ENCODE measurements around the gene KRTAP10-5.
"Not testable (repeated sequence)": the region's sequence is repeated elsewhere in the genome, so short reads cannot be mapped to it uniquely, and the experiment has no call there.

KRTAP10-5 gene

DNA sequence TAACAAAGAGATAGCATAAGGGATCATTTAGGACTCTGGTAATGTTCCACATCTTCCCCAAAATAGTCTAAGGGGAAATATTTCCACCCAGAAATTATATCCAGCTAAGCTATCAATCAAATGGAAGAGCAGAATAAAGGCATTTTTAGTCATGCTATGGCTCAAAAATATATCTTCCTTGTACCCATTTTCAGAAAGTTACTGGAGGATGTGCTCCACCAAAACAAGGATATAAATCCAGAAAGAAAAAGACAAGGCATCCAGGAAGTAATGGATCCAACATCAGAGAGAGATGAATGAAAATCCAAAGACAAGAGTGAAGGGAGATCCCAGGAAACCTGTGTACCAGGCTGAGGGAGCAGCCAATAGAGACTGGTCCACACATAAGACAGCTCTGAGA, 28.8 kb upstream of the KRTAP10-5 start:
- TF ChIP-seq CTCF (IDR thresholded peaks at IDR 0.05; ENCODE audit: extremely low read depth, missing control alignments): no peak
- DNase-seq (ENCODE audit: low spot score): no peak

DNA sequence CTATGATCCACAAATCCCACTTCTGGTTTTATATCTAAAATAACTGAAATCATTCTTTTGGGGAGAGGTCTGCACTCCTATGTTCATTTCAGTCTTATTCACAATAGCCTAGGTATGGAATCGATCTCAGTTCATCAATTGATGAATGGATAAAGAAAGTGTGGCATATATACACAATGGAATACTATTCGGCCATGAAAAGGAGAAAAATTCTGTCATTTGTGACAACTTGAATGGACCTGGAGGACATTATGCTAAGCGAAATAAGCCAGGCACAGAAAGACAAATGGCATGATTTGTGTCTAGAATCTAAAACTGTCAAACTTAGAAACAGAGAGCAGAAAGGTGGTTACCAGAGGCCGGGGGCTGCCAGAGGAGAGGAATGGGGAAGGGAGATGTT, 26.1 kb upstream of the KRTAP10-5 start:
- DNase-seq (ENCODE audit: low spot score): no peak
- TF ChIP-seq CTCF (IDR thresholded peaks at IDR 0.05; ENCODE audit: extremely low read depth, missing control alignments): no peak

DNA sequence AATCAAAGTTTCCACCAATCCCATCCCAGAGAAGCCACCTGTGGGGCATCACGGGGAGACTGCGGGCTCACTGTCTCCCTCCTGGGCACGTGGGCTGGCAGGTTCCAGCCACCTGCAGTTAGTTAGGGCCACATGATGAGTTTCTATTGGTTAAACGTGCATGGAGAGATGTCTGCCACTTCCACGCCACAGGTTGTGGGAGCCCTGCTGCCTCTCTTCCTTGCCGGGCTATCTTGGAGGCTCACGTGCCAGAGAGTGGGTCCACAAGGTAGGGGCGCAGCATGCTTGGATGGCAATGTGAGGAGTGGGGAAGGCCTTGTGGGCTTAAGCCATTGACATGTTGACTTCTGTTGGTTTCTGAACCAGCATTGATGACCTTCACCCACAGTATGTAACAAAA, 23.5 kb upstream of the KRTAP10-5 start:
- no peak for DNase-seq (ENCODE audit: low spot score)
- TF ChIP-seq CTCF (IDR thresholded peaks at IDR 0.05; ENCODE audit: extremely low read depth, missing control alignments): no peak

DNA sequence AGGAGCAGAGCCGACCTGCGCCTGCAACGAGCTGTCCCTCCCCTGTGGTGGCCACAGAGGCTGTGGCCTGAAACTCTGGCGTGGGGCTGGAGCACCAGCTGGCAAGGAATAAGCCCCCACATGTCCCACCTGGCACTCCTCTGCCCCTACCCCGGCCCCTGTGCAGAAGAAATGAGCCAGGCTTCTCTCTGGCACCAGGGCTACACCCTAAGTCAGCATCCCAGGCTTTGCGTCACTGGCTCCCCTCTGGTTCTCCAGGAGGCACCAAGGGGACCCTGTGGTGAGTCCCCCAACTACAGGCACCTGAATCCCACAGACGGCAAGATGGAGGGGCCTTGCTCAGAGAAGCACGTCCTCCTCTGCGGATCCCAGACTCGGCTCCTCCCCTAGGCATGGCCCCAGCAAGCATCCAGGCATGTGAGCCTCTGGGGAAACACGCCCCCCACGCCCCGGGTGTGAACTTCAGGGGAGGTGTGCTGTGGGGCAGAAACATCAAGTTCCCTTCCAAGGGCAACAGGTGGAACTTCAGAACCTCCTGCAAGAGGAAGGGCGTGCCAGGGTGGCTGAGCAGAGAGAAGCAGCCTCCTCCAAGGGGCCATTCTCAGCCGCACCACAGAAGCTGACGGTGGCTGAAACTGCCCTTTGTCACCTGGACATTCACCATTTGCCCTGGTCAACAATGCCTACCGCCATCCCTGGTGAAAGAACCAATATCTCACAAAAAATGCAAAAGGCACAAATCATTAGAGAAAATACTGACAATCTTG, 22.9 kb upstream of the KRTAP10-5 start:
- DNase-seq (ENCODE audit: low spot score): no peak
- no peak for TF ChIP-seq CTCF (IDR thresholded peaks at IDR 0.05; ENCODE audit: extremely low read depth, missing control alignments)

DNA sequence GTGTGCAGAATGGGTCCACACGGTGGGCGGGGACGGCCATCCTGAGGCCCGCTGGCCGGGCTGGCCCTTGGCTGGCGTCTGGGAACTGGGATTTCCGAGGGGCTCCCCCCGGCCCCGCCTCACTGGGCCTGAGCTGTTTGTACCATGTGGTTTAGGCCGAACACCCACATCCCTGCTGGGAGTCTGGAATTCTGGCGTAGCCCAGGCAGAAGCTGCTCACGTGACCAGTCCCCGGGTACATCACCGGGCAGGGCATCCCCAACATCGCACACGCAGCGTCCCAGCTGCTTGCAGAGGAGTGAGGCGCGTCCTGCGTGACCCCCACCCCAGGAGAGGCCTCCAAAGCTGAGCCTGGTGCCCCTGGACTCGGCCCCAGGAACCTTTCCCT, 22.1 kb upstream of the KRTAP10-5 start:
- DNase-seq (ENCODE audit: low spot score): no peak
- no peak for TF ChIP-seq CTCF (IDR thresholded peaks at IDR 0.05; ENCODE audit: extremely low read depth, missing control alignments)

DNA sequence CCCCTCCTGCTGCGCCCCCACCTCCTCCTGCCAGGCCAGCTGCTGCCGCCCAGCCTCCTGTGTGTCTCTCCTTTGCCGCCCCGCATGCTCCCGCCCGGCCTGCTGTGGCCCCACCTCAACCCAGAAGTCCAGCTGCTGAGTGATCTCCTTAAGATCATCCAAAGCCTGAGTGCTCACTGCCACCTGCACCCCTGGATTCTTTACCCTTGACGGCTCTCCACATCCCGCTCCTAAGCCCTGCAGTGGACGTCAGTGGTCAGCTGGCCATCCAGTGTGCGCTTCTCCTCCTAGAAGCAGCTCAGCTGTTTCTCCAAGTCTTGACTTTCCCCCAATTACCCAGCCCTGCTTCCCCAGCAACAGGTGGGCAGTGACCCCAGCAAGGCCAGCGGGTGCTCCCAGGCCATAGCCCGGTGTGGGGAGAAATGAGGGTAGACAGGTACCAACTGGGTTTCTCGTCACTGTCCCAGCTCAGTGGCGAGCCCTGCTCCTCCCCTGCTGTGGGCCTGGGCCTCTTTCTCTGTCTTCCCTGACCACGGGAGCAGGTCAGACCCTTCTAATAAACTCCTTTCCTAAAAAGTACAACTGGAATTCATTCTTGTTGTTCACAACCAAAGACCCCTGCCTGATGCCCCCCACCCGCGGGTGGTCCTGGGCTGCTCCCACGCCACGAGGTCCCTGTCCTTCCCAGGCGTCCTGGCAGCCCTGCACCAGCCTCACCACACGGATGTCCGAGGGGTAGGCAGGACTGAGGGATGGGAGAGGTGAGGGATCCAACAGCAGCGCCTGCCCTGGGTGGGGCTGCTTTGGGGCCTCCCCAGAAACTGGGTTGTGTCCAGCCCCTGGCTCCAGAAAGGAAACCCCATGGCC, 21.4 kb upstream of the KRTAP10-5 start:
- DNase-seq (ENCODE audit: low spot score): no peak

GRCh38 chr21:44601091-44601490, 20.7 kb upstream of the KRTAP10-5 start:
- not testable (repeated sequence) for DNase-seq (ENCODE audit: low spot score)

More for the DNA sequence above, 21.4 kb upstream of the KRTAP10-5 start:
- no peak for TF ChIP-seq CTCF (IDR thresholded peaks at IDR 0.05; ENCODE audit: extremely low read depth, missing control alignments)

DNA sequence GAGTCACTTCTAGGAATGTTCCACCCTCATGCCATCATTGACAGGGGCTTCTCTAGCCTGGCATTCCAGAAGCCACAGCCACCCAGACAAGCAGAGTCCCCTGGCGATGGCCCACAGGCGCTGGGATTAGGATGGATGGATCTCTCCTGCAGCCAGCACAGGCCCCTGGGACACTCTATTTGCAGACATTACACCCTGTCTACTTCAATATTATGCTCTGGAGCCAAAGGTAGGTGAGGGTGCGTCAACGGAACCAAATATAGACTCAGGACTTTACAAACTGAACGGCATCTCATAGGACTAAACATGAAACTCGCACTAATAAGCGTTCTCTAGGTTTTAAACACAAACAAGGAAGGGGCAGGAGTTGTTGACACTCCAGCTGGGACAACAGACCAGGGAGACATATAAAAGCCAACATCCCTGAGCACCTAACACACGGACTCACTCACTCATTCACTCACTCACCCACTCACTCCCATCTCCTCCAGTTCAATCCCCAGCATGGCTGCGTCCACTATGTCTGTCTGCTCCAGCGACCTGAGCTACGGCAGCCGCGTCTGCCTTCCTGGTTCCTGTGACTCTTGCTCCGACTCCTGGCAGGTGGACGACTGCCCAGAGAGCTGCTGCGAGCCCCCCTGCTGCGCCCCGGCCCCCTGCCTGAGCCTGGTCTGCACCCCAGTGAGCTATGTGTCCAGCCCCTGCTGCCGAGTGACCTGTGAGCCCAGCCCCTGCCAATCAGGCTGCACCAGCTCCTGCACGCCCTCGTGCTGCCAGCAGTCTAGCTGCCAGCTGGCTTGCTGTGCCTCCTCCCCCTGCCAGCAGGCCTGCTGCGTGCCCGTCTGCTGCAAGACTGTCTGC, 19.9 kb upstream of the KRTAP10-5 start, which contains the start of gene KRTAP10-7:
Gene KRTAP10-7 (plus strand): TSS at position 480 of the 861 bp plus-strand sequence. CDS start 25 bp downstream, at position 505.
- DNase-seq (ENCODE audit: low spot score): not testable (repeated sequence)

Measured in GM20000 (cell line).